Stomach smooth muscle (tissue), 2 donors: Measurements from ENCODE around the gene NAB1.

Source experiments
- H3K27ac ChIP-seq: one replicate; pipeline ENCODE4 v1.7.0; 2013; ENCODE audit warnings: mild to moderate bottlenecking, low read length, inconsistent platforms
- H3K27me3 ChIP-seq, 2 donors: one replicate each; pipeline ENCODE4 v1.7.0; 2013; ENCODE audit warnings: low read length in 2 of 2; ENCODE audit not compliant: insufficient read depth in 2 of 2, control insufficient read depth in 1 of 2
- H3K36me3 ChIP-seq, 2 donors: one replicate each; pipeline ENCODE4 v1.7.0; 2013; ENCODE audit warnings: low read length in 2 of 2; ENCODE audit not compliant: control insufficient read depth in 2 of 2, insufficient read depth in 2 of 2
- H3K4me1 ChIP-seq: one replicate; pipeline ENCODE4 v1.7.0; 2013; ENCODE audit warnings: low read length; ENCODE audit not compliant: control insufficient read depth, insufficient read depth
- H3K4me3 ChIP-seq, 2 donors: one replicate each; pipeline ENCODE4 v1.7.0; 2013; ENCODE audit warnings: low read length in 2 of 2
- H3K9ac ChIP-seq, 2 donors: one replicate each; pipeline ENCODE4 v1.7.0; 2013; ENCODE audit warnings: low read length in 2 of 2, mild to moderate bottlenecking in 1 of 2
- H3K9me3 ChIP-seq, 2 donors: one replicate each; pipeline ENCODE4 v1.7.0; 2013; ENCODE audit warnings: low read length in 2 of 2; ENCODE audit not compliant: control insufficient read depth in 2 of 2
- donor health status: healthy.
- donor health status: Pancreatic carcinoma.

NAB1 gene

GRCh38 chr2:190726255-190726654, 77.4 kb downstream of the NAB1 start:
- Histone ChIP-seq H3K27me3 (no peaks in the 10 kb centered on the region), H3K4me1 (no peaks in the 10 kb centered on the region), H3K9ac (no peak overlapping the region), H3K36me3 (no peaks in the 10 kb centered on the region), H3K4me3 (no peak overlapping the region), H3K27ac (no peak overlapping the region), H3K9me3 (no peaks in the 10 kb centered on the region)

GRCh38 chr2:190736355-190736754, 87.5 kb downstream of the NAB1 start:
- no peaks in the 10 kb centered on the region for H3K36me3 ChIP-seq
- H3K4me3 ChIP-seq: no peak overlapping the region
- H3K27ac ChIP-seq: no peak overlapping the region
- H3K4me1 ChIP-seq: no peaks in the 10 kb centered on the region
- no peaks in the 10 kb centered on the region for H3K27me3 ChIP-seq
- H3K9me3 ChIP-seq: no peaks in the 10 kb centered on the region
- no peak overlapping the region for H3K9ac ChIP-seq

- H3K36me3 ChIP-seq: no peaks in the 10 kb centered on the region
- H3K27me3 ChIP-seq: no peaks in the 10 kb centered on the region
- H3K9me3 ChIP-seq: no peaks in the 10 kb centered on the region
- no peak overlapping the region for H3K27ac ChIP-seq
- H3K4me3 ChIP-seq: no peak overlapping the region
- no peak overlapping the region for H3K9ac ChIP-seq
- no peaks in the 10 kb centered on the region for H3K4me1 ChIP-seq
Measured at GRCh38 chr2:190740449-190740848, 91.6 kb downstream of the NAB1 start.
